ENCODE results near the gene RNU4-1. TPM values are rescaled to one million over a fixed set of nuclear protein-coding genes. Genes with fewer than 3 reads are reported as not detected.
A peak's percentile ranks its signal among the peaks of the same experiment; 100 is the strongest.

The RNU4-1 gene
- total and polyA plus RNA-seq, 9 of the 15 experiments (the other 6 are each of a cell fraction or from before 2014, with no cell fraction given), result under 0.01 to 19,719 (median 3,563) TPM; not detected in 4

DNA sequence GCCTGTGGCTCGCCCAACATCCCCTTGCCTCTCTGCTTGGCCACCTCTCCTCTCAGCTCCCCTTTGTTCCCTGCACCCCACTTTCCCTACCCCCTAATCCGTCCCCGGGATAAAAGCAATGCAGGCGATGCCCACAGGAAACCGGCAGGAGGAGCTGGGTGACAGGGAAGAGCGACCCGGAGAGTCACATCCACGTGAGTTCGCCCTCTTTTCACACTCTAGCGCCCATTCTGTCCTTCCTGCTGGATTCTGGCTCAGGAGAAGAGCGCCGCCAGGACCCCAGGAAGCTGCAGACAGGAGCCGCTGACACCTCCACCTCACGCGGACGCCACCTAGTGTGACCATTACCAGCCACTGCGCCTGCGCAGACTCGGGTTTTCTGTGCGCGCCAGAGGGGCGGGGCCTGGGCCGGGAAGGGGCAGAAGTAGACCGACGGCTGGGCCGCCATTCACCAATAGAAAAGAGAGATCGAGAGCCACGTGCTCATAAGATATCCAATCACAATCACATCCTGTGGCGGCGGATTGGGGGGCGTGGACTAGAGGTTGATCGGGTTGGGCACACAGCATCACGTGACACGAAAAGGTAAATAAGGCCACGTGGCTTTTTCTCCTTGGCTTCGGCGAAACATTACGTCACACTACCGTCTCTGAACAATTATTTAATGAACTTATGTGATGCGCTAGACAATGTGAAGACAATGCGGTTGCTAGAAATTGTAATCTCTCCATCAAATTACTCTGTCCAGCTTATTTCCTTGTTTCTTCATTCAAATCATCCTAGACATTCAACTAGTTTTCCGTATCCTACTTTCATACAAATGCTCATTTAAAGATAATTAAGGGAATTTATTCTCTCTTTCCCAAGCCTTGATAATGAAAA is 24.4 kb upstream of the RNU4-1 start (continued):
- TF ChIP-seq, protein P1, sequence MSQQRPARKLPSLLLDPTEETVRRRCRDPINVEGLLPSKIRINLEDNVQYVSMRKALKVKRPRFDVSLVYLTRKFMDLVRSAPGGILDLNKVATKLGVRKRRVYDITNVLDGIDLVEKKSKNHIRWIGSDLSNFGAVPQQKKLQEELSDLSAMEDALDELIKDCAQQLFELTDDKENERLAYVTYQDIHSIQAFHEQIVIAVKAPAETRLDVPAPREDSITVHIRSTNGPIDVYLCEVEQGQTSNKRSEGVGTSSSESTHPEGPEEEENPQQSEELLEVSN (IDR thresholded peaks at IDR 0.05; ENCODE audit: borderline replicate concordance in 1 of 2, extremely low read depth in 1 of 2, insufficient read depth in 1 of 2, insufficient read length in 1 of 2, low read depth in 1 of 2, low read length in 1 of 2, poor library complexity in 1 of 2, severe bottlenecking in 1 of 2), result peak; percentile 67 to 75
- TF ChIP-seq HMGN3 (IDR thresholded peaks at IDR 0.05; ENCODE audit: borderline replicate concordance, extremely low read depth, insufficient read length, low read depth, low read length) (peak; percentile 51), NR2C2 (CRISPR knock-in tag; IDR thresholded peaks at IDR 0.05) (0 out of 2 replicates have a peak, but pooled peaks have one; percentile 12), NR2C2 (tag; IDR thresholded peaks at IDR 0.05) (peak; percentile 65; the same call in 1 of the 2 replicates), SP1 (CRISPR knock-in tag; IDR thresholded peaks at IDR 0.05) (peak; percentile 94), TCFL5 (CRISPR knock-in tag; conservative IDR thresholded peaks at IDR 0.05) (no peak), ZNF124 (CRISPR knock-in tag; IDR thresholded peaks at IDR 0.05) (no peak), TEAD2 (tag; IDR thresholded peaks at IDR 0.05) (no peak), DNMT1 (IDR thresholded peaks at IDR 0.05) (no peak), CREM (IDR thresholded peaks at IDR 0.05; ENCODE audit: low read depth) (peak; percentile 74), CHD4 (IDR thresholded peaks at IDR 0.05; ENCODE audit: insufficient read depth, insufficient replicate concordance, low read depth, low read length, poor library complexity, severe bottlenecking) (no peak), ZNF445 (CRISPR knock-in tag; IDR thresholded peaks at IDR 0.05; ENCODE audit: low read depth) (no peak), SIRT6 (IDR thresholded peaks at IDR 0.05; ENCODE audit: low read depth, low read length) (no peak), CEBPB (tag; IDR thresholded peaks at IDR 0.05) (peak; percentile 88), ZNF184 (CRISPR knock-in tag; IDR thresholded peaks at IDR 0.05) (no peak), FOXM1 (IDR thresholded peaks at IDR 0.05; ENCODE audit: low read depth) (peak; percentile 64; the same call in 1 of the 2 replicates), FOXM1 (CRISPR knock-in tag; IDR thresholded peaks at IDR 0.05; ENCODE audit: low read depth) (no peak)
- TF ChIP-seq, protein P2, sequence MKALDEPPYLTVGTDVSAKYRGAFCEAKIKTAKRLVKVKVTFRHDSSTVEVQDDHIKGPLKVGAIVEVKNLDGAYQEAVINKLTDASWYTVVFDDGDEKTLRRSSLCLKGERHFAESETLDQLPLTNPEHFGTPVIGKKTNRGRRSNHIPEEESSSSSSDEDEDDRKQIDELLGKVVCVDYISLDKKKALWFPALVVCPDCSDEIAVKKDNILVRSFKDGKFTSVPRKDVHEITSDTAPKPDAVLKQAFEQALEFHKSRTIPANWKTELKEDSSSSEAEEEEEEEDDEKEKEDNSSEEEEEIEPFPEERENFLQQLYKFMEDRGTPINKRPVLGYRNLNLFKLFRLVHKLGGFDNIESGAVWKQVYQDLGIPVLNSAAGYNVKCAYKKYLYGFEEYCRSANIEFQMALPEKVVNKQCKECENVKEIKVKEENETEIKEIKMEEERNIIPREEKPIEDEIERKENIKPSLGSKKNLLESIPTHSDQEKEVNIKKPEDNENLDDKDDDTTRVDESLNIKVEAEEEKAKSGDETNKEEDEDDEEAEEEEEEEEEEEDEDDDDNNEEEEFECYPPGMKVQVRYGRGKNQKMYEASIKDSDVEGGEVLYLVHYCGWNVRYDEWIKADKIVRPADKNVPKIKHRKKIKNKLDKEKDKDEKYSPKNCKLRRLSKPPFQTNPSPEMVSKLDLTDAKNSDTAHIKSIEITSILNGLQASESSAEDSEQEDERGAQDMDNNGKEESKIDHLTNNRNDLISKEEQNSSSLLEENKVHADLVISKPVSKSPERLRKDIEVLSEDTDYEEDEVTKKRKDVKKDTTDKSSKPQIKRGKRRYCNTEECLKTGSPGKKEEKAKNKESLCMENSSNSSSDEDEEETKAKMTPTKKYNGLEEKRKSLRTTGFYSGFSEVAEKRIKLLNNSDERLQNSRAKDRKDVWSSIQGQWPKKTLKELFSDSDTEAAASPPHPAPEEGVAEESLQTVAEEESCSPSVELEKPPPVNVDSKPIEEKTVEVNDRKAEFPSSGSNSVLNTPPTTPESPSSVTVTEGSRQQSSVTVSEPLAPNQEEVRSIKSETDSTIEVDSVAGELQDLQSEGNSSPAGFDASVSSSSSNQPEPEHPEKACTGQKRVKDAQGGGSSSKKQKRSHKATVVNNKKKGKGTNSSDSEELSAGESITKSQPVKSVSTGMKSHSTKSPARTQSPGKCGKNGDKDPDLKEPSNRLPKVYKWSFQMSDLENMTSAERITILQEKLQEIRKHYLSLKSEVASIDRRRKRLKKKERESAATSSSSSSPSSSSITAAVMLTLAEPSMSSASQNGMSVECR (CRISPR knock-in tag; IDR thresholded peaks at IDR 0.05), result peak; percentile 93
- TF ChIP-seq, protein P3, sequence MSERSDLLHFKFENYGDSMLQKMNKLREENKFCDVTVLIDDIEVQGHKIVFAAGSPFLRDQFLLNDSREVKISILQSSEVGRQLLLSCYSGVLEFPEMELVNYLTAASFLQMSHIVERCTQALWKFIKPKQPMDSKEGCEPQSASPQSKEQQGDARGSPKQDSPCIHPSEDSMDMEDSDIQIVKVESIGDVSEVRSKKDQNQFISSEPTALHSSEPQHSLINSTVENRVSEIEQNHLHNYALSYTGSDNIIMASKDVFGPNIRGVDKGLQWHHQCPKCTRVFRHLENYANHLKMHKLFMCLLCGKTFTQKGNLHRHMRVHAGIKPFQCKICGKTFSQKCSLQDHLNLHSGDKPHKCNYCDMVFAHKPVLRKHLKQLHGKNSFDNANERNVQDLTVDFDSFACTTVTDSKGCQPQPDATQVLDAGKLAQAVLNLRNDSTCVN (CRISPR knock-in tag; IDR thresholded peaks at IDR 0.05), result no peak
- TF ChIP-seq, protein P4, sequence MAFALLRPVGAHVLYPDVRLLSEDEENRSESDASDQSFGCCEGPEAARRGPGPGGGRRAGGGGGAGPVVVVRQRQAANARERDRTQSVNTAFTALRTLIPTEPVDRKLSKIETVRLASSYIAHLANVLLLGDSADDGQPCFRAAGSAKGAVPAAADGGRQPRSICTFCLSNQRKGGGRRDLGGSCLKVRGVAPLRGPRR (CRISPR knock-in tag; IDR thresholded peaks at IDR 0.05), result no peak
